Measurements from ENCODE around the gene SLC6A19.

DNA sequence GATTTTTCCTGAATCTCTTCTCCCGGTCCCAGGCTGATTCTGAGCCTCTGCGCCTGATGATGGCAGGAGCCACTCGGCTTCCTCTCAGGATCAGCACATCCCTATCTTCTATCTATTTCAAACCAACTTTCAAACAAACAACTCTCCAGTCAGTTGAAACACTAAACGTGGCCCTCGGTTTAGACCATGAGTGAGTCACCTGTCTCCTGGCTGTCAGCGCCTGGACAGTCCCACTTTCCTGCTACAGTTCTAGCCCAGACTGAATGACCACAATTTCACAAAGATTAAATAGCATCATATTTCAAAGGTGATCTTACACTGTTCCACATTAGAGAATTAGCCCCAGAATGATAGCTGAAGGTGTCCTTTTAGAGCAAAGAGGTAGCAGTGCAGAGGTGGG lies 6.2 kb downstream of the SLC6A19 start:
- TF ChIP-seq CTCF (IDR thresholded peaks at IDR 0.05), result no peak
- TF ChIP-seq POLR2A (IDR thresholded peaks at IDR 0.05), result no peak

Data from heart left ventricle (tissue), 13 donors.